ENCODE measurements around the gene MIGA2.

MIGA2 gene

GRCh38 chr9:129068990-129069861 is 32.8 kb downstream of the MIGA2 start:
- H3K79me2 ChIP-seq (ENCODE audit: insufficient read depth, low read depth), result no peaks in the 10 kb centered on the region
- H3K27ac ChIP-seq, result no peak overlapping the region
- TF ChIP-seq CTCF (conservative IDR thresholded peaks at IDR 0.05; ENCODE audit: low read depth, low read length), result no peak
- no peak overlapping the region for H3K4me2 ChIP-seq
- no peaks in the 10 kb centered on the region for H4K20me1 ChIP-seq (ENCODE audit: insufficient read depth)
- H3K4me3 ChIP-seq (IDR thresholded peaks at IDR 0.05; ENCODE audit: insufficient read depth, low read depth, low read length), result no peak overlapping the region
- H3K9ac ChIP-seq, result no peak overlapping the region
- no peak overlapping the region for H2AFZ ChIP-seq (ENCODE audit: low read depth)
- no peaks in the 10 kb centered on the region for H3K27me3 ChIP-seq (ENCODE audit: insufficient read depth, low read depth)
- no peaks in the 10 kb centered on the region for H3K36me3 ChIP-seq (ENCODE audit: insufficient read depth)
- no peaks in the 10 kb centered on the region for H3K4me1 ChIP-seq (ENCODE audit: low read depth, poor library complexity, severe bottlenecking)

- no peaks in the 10 kb centered on the region for H4K20me1 ChIP-seq (ENCODE audit: insufficient read depth)
- no peaks in the 10 kb centered on the region for H3K79me2 ChIP-seq (ENCODE audit: insufficient read depth, low read depth)
- H3K4me1 ChIP-seq (ENCODE audit: low read depth, poor library complexity, severe bottlenecking), result no peaks in the 10 kb centered on the region
- no peak overlapping the region for H2AFZ ChIP-seq (ENCODE audit: low read depth)
- H3K4me3 ChIP-seq (IDR thresholded peaks at IDR 0.05; ENCODE audit: insufficient read depth, low read depth, low read length), result no peak overlapping the region
- H3K27me3 ChIP-seq (ENCODE audit: insufficient read depth, low read depth), result no peaks in the 10 kb centered on the region
- H3K36me3 ChIP-seq (ENCODE audit: insufficient read depth), result no peaks in the 10 kb centered on the region
- no peak overlapping the region for H3K4me2 ChIP-seq
- no peak overlapping the region for H3K27ac ChIP-seq
- TF ChIP-seq CTCF (conservative IDR thresholded peaks at IDR 0.05; ENCODE audit: low read depth, low read length), result no peak
- no peak overlapping the region for H3K9ac ChIP-seq
Measured at GRCh38 chr9:129069862-129070641, 33.6 kb downstream of the MIGA2 start.

- H4K20me1 ChIP-seq (ENCODE audit: insufficient read depth), result no peaks in the 10 kb centered on the region
- no peaks in the 10 kb centered on the region for H3K4me1 ChIP-seq (ENCODE audit: low read depth, poor library complexity, severe bottlenecking)
- H3K27me3 ChIP-seq (ENCODE audit: insufficient read depth, low read depth), result no peaks in the 10 kb centered on the region
- H3K27ac ChIP-seq, result no peak overlapping the region
- no peak overlapping the region for H3K4me2 ChIP-seq
- H2AFZ ChIP-seq (ENCODE audit: low read depth), result no peak overlapping the region
- no peak overlapping the region for H3K9ac ChIP-seq
- no peaks in the 10 kb centered on the region for H3K79me2 ChIP-seq (ENCODE audit: insufficient read depth, low read depth)
- no peak overlapping the region for H3K4me3 ChIP-seq (IDR thresholded peaks at IDR 0.05; ENCODE audit: insufficient read depth, low read depth, low read length)
- no peak for TF ChIP-seq CTCF (conservative IDR thresholded peaks at IDR 0.05; ENCODE audit: low read depth, low read length)
- H3K36me3 ChIP-seq (ENCODE audit: insufficient read depth), result no peaks in the 10 kb centered on the region
Measured at GRCh38 chr9:129070696-129071525, 34.5 kb downstream of the MIGA2 start.

- H2AFZ ChIP-seq (ENCODE audit: low read depth), result no peak overlapping the region
- no peaks in the 10 kb centered on the region for H3K27me3 ChIP-seq (ENCODE audit: insufficient read depth, low read depth)
- no peaks in the 10 kb centered on the region for H3K36me3 ChIP-seq (ENCODE audit: insufficient read depth)
- H3K4me3 ChIP-seq (IDR thresholded peaks at IDR 0.05; ENCODE audit: insufficient read depth, low read depth, low read length), result no peak overlapping the region
- H3K79me2 ChIP-seq (ENCODE audit: insufficient read depth, low read depth), result no peaks in the 10 kb centered on the region
- no peaks in the 10 kb centered on the region for H4K20me1 ChIP-seq (ENCODE audit: insufficient read depth)
- no peak overlapping the region for H3K27ac ChIP-seq
- H3K9ac ChIP-seq, result no peak overlapping the region
- no peaks in the 10 kb centered on the region for H3K4me1 ChIP-seq (ENCODE audit: low read depth, poor library complexity, severe bottlenecking)
- TF ChIP-seq CTCF (conservative IDR thresholded peaks at IDR 0.05; ENCODE audit: low read depth, low read length), result no peak
- no peak overlapping the region for H3K4me2 ChIP-seq
Measured at GRCh38 chr9:129071526-129072126, 35.2 kb downstream of the MIGA2 start.

Data from KMS-11 (cell line).